ENCODE measurements around the gene TPBG.

The TPBG gene

DNA sequence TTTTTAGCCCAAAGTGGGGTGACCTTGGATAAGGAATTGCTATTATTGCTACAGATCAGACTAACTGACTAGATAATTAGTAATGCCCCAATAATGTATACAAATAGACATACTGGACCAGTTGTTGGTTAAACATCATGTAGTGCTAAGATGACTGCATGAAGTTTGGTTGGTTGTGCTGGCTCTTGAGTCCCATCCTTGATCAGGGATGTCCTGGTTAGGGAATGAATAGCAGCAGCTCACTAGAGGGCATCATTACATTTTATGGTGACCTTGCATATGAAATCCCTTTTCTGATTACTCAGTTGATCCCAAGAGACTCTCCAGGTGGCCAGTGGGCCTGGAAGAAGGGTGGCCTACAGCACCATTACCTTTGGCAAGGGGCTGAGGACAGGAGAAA is 10.9 kb downstream of the TPBG start:
- no peak overlapping the region for H3K23ac ChIP-seq (ENCODE audit: low read length in 2 of 2)
- H2AFZ ChIP-seq (ENCODE audit: low read depth, low read length): no peak overlapping the region
- H4K91ac ChIP-seq (ENCODE audit: low read length): no peak overlapping the region

DNA sequence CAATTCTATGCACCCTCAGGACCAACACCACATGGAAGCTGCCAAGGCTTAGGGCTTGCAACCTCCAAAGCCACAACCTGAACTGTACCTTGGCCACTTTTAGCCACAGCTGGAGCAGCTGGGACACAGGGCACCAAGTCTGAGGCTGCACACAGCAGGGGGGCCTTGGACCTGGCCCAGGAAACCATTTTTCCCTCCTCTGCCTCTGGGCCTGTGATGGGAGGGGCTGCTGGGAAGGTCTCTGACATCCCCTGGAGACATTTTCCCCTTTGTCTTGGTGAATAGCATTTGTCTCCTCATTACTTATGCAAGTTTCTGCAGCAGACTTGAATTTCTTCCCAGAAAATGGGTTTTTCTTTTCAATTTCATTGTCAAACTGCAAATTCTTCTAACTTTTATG is 13.0 kb downstream of the TPBG start:
- no peak for DNase-seq
- Histone ChIP-seq H3K23ac (ENCODE audit: low read length in 2 of 2) (no peak overlapping the region), H3K36me3 (ENCODE audit: control insufficient read depth in 1 of 2, insufficient read depth in 2 of 2, low read depth in 1 of 2, low read length in 2 of 2) (peaks cover 0 to 2% of the 10 kb centered on the region in 2 experiments), H3K4me1 (ENCODE audit: control insufficient read depth, insufficient read depth, low read depth, low read length) (no peaks in the 10 kb centered on the region), H3K9ac (ENCODE audit: low read length) (no peak overlapping the region), H3K4me3 (ENCODE audit: insufficient read depth in 1 of 2, low read depth in 1 of 2, low read length in 2 of 2) (no peak overlapping the region), H3K9me3 (ENCODE audit: control insufficient read depth, low read length) (no peaks in the 10 kb centered on the region), H4K8ac (ENCODE audit: low read length) (no peak overlapping the region), H3K14ac (ENCODE audit: low read length in 2 of 2) (no peak overlapping the region), H3K27ac (ENCODE audit: low read length, poor library complexity, severe bottlenecking) (no peak overlapping the region), H3K4ac (ENCODE audit: low read depth in 1 of 2, low read length in 2 of 2) (no peak overlapping the region), H2BK5ac (ENCODE audit: low read depth, low read length, poor library complexity, severe bottlenecking) (no peak overlapping the region), H2BK120ac (ENCODE audit: low read depth, low read length) (no peak overlapping the region), H3K79me1 (replicated peaks; ENCODE audit: low read length, poor library complexity, severe bottlenecking) (peaks cover 5% of the 10 kb centered on the region), H2BK12ac (ENCODE audit: low read length in 2 of 2) (no peak overlapping the region), H2BK15ac (ENCODE audit: low read depth, poor library complexity, severe bottlenecking) (no peak overlapping the region), H3K18ac (ENCODE audit: low read depth in 1 of 2, low read length in 2 of 2) (no peak overlapping the region), H3K4me2 (ENCODE audit: low read length, poor library complexity, severe bottlenecking) (no peak overlapping the region), H2AK5ac (ENCODE audit: low read length, severe bottlenecking) (no peak overlapping the region), H3K27me3 (ENCODE audit: control insufficient read depth in 1 of 2, insufficient read depth in 1 of 2, low read length in 2 of 2) (no peaks in the 10 kb centered on the region), H2AFZ (ENCODE audit: low read depth, low read length) (no peak overlapping the region), H4K91ac (ENCODE audit: low read length) (no peak overlapping the region)

More for the DNA sequence above, 10.9 kb downstream of the TPBG start:
- peak; percentile 41 for DNase-seq
- H2AK5ac ChIP-seq (ENCODE audit: low read length, severe bottlenecking): no peak overlapping the region
- no peak overlapping the region for H2BK12ac ChIP-seq (ENCODE audit: low read length in 2 of 2)
- no peak overlapping the region for H2BK15ac ChIP-seq (ENCODE audit: low read depth, poor library complexity, severe bottlenecking)
- H3K9ac ChIP-seq (ENCODE audit: low read length): no peak overlapping the region
- peak overlapping the region in 1 of 2 experiments; percentile 41 for H3K14ac ChIP-seq (ENCODE audit: low read length in 2 of 2)
- H4K8ac ChIP-seq (ENCODE audit: low read length): no peak overlapping the region
- H2BK120ac ChIP-seq (ENCODE audit: low read depth, low read length): no peak overlapping the region
- H3K18ac ChIP-seq (ENCODE audit: low read depth in 1 of 2, low read length in 2 of 2): peak overlapping the region in 1 of 2 experiments; percentile 57
- H2BK5ac ChIP-seq (ENCODE audit: low read depth, low read length, poor library complexity, severe bottlenecking): no peak overlapping the region
- no peak overlapping the region for H3K4me3 ChIP-seq (ENCODE audit: insufficient read depth in 1 of 2, low read depth in 1 of 2, low read length in 2 of 2)
- no peak overlapping the region for H3K4me2 ChIP-seq (ENCODE audit: low read length, poor library complexity, severe bottlenecking)
- H3K9me3 ChIP-seq (ENCODE audit: control insufficient read depth, low read length): no peaks in the 10 kb centered on the region
- H3K27me3 ChIP-seq (ENCODE audit: control insufficient read depth in 1 of 2, insufficient read depth in 1 of 2, low read length in 2 of 2): no peaks in the 10 kb centered on the region
- H3K4me1 ChIP-seq (ENCODE audit: control insufficient read depth, insufficient read depth, low read depth, low read length): no peaks in the 10 kb centered on the region
- peaks cover 5% of the 10 kb centered on the region for H3K79me1 ChIP-seq (replicated peaks; ENCODE audit: low read length, poor library complexity, severe bottlenecking)
- H3K4ac ChIP-seq (ENCODE audit: low read depth in 1 of 2, low read length in 2 of 2): no peak overlapping the region
- H3K27ac ChIP-seq (ENCODE audit: low read length, poor library complexity, severe bottlenecking): no peak overlapping the region
- H3K36me3 ChIP-seq (ENCODE audit: control insufficient read depth in 1 of 2, insufficient read depth in 2 of 2, low read depth in 1 of 2, low read length in 2 of 2): peaks cover 2 to 8% of the 10 kb centered on the region in 2 experiments

DNA sequence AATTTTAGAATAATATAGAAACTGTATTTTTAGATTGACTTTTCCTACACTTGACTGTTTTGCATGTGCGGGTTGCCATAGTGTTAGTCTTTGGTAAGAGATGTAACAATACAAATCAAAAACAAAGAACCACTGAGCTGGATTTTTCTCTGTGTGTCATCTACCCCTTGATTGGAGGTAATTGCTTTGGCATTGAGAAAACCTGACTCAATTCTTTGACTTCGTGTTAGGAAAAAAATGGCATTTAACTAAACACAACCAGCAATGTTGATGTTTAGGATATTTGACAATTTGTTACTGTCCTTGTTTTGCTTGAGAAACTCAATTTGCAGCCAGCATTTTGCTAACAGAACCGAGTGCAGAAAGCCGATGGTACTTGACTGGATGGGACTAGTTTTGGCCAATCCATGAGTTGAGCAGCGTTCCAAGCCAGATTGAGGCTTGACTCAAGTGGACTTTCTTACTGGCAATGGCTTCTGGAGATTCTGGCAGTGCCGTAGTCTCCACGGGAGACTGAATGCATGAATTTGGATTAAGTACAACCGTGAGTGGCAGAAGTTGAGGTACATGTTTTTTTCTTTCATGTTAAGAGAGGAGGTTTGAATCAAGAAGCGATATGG is 17.1 kb downstream of the TPBG start:
- Histone ChIP-seq H3K4me1 (ENCODE audit: control insufficient read depth, insufficient read depth, low read depth, low read length) (peaks cover 2% of the 10 kb centered on the region), H3K36me3 (ENCODE audit: control insufficient read depth in 1 of 2, insufficient read depth in 2 of 2, low read depth in 1 of 2, low read length in 2 of 2) (peaks cover 0 to 2% of the 10 kb centered on the region in 2 experiments), H3K4ac (ENCODE audit: low read depth in 1 of 2, low read length in 2 of 2) (no peak overlapping the region), H4K91ac (ENCODE audit: low read length) (no peak overlapping the region), H3K23ac (ENCODE audit: low read length in 2 of 2) (no peak overlapping the region), H2BK120ac (ENCODE audit: low read depth, low read length) (no peak overlapping the region), H4K8ac (ENCODE audit: low read length) (no peak overlapping the region), H3K4me2 (ENCODE audit: low read length, poor library complexity, severe bottlenecking) (no peak overlapping the region), H2AK5ac (ENCODE audit: low read length, severe bottlenecking) (no peak overlapping the region), H2BK5ac (ENCODE audit: low read depth, low read length, poor library complexity, severe bottlenecking) (no peak overlapping the region), H3K9me3 (ENCODE audit: control insufficient read depth, low read length) (no peaks in the 10 kb centered on the region), H2AFZ (ENCODE audit: low read depth, low read length) (no peak overlapping the region), H2BK15ac (ENCODE audit: low read depth, poor library complexity, severe bottlenecking) (no peak overlapping the region), H3K4me3 (ENCODE audit: insufficient read depth in 1 of 2, low read depth in 1 of 2, low read length in 2 of 2) (no peak overlapping the region), H3K18ac (ENCODE audit: low read depth in 1 of 2, low read length in 2 of 2) (peak overlapping the region in 1 of 2 experiments; percentile 34), H3K14ac (ENCODE audit: low read length in 2 of 2) (no peak overlapping the region), H2BK12ac (ENCODE audit: low read length in 2 of 2) (no peak overlapping the region), H3K27ac (ENCODE audit: low read length, poor library complexity, severe bottlenecking) (no peak overlapping the region), H3K9ac (ENCODE audit: low read length) (no peak overlapping the region), H3K27me3 (ENCODE audit: control insufficient read depth in 1 of 2, insufficient read depth in 1 of 2, low read length in 2 of 2) (no peaks in the 10 kb centered on the region), H3K79me1 (replicated peaks; ENCODE audit: low read length, poor library complexity, severe bottlenecking) (no peaks in the 10 kb centered on the region)
- 91% methylated on average over 7 of the region's 9 CpGs for WGBS
- no peak for DNase-seq

DNA sequence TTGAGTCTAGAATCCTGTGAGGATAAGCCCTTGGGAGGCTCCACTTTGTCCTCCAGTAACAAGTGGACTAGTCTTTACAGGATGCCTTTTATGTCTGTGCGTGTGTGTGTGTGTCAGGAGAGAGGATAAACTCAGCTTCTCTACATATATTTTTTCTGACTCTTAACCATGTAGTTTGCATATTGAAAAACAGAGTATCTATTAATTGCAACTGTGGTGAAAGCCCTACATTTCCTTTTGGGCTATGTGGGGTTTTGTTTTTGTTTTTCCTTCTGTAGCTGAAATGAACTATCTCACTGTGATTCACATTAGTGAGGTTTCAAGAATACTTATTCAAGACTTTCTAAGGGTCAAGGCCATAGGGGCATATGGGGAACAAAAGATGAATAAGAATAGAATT is 17.7 kb downstream of the TPBG start:
- Histone ChIP-seq H3K18ac (ENCODE audit: low read depth in 1 of 2, low read length in 2 of 2) (no peak overlapping the region), H2AK5ac (ENCODE audit: low read length, severe bottlenecking) (no peak overlapping the region), H3K9ac (ENCODE audit: low read length) (no peak overlapping the region), H3K27me3 (ENCODE audit: control insufficient read depth in 1 of 2, insufficient read depth in 1 of 2, low read length in 2 of 2) (no peaks in the 10 kb centered on the region), H3K14ac (ENCODE audit: low read length in 2 of 2) (no peak overlapping the region), H3K4ac (ENCODE audit: low read depth in 1 of 2, low read length in 2 of 2) (no peak overlapping the region), H2BK15ac (ENCODE audit: low read depth, poor library complexity, severe bottlenecking) (no peak overlapping the region), H2BK120ac (ENCODE audit: low read depth, low read length) (no peak overlapping the region), H3K4me2 (ENCODE audit: low read length, poor library complexity, severe bottlenecking) (no peak overlapping the region), H4K91ac (ENCODE audit: low read length) (no peak overlapping the region), H4K8ac (ENCODE audit: low read length) (no peak overlapping the region), H3K4me1 (ENCODE audit: control insufficient read depth, insufficient read depth, low read depth, low read length) (peaks cover 4% of the 10 kb centered on the region), H3K9me3 (ENCODE audit: control insufficient read depth, low read length) (no peaks in the 10 kb centered on the region), H2BK5ac (ENCODE audit: low read depth, low read length, poor library complexity, severe bottlenecking) (no peak overlapping the region), H2AFZ (ENCODE audit: low read depth, low read length) (no peak overlapping the region), H3K79me1 (replicated peaks; ENCODE audit: low read length, poor library complexity, severe bottlenecking) (no peaks in the 10 kb centered on the region), H3K23ac (ENCODE audit: low read length in 2 of 2) (no peak overlapping the region), H3K36me3 (ENCODE audit: control insufficient read depth in 1 of 2, insufficient read depth in 2 of 2, low read depth in 1 of 2, low read length in 2 of 2) (peaks cover under 1 to 3% of the 10 kb centered on the region in 2 experiments), H3K27ac (ENCODE audit: low read length, poor library complexity, severe bottlenecking) (no peak overlapping the region), H3K4me3 (ENCODE audit: insufficient read depth in 1 of 2, low read depth in 1 of 2, low read length in 2 of 2) (no peak overlapping the region), H2BK12ac (ENCODE audit: low read length in 2 of 2) (no peak overlapping the region)
- DNase-seq: no peak
- 86% methylated on average over 1 of the region's 1 CpG for WGBS
